ENCODE measurements around the gene STXBP6.

STXBP6 gene

DNA sequence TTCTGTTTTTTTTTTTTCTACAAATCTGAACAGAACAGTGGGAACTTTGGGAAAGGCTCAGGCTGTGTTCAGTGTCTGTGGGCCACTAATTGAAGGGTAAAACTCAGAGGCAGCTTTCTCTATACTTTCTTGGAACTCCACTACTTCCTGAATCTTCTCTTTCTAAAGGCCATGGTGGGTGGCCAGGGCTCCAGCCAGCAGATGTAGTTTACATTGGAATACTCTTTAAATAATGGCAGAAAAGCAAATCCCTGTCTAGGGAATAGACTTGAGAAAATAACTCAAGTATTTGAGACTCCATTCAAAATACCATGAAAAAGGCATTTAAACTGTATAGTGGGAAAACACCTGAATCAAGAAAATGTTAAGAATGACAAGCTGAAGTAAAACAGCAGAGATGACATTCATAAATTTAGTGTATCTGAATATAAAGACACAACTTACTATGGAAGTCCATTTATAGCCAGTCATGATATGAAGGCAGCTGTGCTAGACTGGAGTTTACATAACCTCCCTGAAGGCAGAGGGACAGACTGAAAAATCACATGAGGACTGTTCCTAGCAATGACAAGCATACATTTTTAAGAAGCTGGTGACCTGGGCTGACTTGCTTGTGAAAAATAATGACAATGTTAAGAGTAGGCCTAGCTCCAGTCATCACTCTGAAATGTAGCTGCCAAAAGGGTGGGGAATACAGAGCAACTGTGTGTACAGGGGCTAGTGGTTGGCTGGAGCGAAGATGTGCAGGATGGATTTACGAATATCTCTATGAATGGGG lies 168.6 kb downstream of the STXBP6 start:
- H3K4me3 ChIP-seq (ENCODE audit: severe bottlenecking) = no peak overlapping the region
- TF ChIP-seq, protein P1, sequence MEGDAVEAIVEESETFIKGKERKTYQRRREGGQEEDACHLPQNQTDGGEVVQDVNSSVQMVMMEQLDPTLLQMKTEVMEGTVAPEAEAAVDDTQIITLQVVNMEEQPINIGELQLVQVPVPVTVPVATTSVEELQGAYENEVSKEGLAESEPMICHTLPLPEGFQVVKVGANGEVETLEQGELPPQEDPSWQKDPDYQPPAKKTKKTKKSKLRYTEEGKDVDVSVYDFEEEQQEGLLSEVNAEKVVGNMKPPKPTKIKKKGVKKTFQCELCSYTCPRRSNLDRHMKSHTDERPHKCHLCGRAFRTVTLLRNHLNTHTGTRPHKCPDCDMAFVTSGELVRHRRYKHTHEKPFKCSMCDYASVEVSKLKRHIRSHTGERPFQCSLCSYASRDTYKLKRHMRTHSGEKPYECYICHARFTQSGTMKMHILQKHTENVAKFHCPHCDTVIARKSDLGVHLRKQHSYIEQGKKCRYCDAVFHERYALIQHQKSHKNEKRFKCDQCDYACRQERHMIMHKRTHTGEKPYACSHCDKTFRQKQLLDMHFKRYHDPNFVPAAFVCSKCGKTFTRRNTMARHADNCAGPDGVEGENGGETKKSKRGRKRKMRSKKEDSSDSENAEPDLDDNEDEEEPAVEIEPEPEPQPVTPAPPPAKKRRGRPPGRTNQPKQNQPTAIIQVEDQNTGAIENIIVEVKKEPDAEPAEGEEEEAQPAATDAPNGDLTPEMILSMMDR (IDR thresholded peaks at IDR 0.05; ENCODE audit: poor library complexity, severe bottlenecking) = no peak
- H3K27ac ChIP-seq (ENCODE audit: poor library complexity, severe bottlenecking) = no peak overlapping the region
- H3K36me3 ChIP-seq (ENCODE audit: low read depth) = no peaks in the 10 kb centered on the region
- H3K4me1 ChIP-seq (ENCODE audit: insufficient read depth, poor library complexity, severe bottlenecking) = no peaks in the 10 kb centered on the region
- ATAC-seq (ENCODE audit: low read depth) = no peak
- H3K9me3 ChIP-seq (ENCODE audit: severe bottlenecking) = no peaks in the 10 kb centered on the region
- DNase-seq (ENCODE audit: low spot score) = no peak
- peaks cover 9% of the 10 kb centered on the region for H3K27me3 ChIP-seq (ENCODE audit: insufficient read depth, poor library complexity, severe bottlenecking)

DNA sequence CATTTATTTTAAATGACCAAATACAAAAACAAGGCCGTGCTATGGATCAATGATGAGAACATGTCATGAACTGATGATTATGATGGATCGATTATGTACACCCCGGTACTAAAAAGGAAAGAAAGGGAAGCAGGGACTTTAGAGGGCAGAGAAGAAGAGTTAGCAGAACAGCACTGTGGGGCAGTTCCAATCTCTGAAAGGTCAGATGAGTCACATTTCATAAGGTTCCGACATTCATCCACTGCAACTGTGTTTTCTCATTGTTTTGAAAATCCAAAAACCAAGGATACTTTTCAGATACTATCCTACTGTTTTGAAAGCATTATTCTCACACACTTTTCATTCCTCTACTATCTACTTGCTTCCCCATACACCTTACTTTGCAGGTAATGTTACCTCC lies 169.3 kb downstream of the STXBP6 start:
- no peak for ATAC-seq (ENCODE audit: low read depth)
- Histone ChIP-seq H3K4me3 (ENCODE audit: severe bottlenecking) (no peak overlapping the region), H3K4me1 (ENCODE audit: insufficient read depth, poor library complexity, severe bottlenecking) (no peaks in the 10 kb centered on the region)

DNA sequence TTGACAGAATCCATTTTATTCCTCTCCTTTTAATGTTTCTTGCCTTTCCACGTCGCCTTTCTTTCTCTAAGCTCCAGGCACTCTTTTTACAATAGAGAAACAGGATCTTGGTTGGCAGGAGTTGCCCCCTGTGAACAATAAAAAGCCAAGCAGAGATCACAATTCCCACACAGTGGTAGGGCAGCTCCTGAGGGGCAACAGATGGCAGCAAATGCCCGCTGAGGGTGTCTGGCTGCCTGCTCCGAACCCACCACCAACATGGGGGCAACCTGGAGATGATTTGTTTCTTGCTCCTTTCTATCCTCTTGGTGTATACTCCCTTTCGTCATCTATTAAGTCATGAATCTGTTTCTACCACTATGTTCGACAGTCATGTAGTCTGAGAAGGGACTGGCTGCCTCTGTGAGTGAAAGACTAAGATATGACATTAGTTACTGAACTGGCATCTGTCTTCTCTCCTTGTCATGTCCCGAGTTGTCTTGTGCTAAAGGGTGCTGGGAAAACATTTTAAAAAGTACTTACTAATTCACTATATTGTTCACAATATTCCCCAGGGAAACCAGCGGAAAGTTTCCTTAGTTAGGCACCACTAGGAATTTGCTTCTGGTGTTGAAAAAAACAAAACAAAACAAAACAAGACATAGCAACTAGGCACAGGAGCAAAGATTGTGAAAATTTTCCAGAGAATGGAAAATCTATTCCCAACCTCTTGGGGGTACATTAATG lies 170.1 kb downstream of the STXBP6 start:
- TF ChIP-seq, protein P1 (IDR thresholded peaks at IDR 0.05; ENCODE audit: poor library complexity, severe bottlenecking) = no peak
- Histone ChIP-seq H3K4me1 (ENCODE audit: insufficient read depth, poor library complexity, severe bottlenecking) (no peaks in the 10 kb centered on the region), H3K4me3 (ENCODE audit: severe bottlenecking) (no peak overlapping the region), H3K27ac (ENCODE audit: poor library complexity, severe bottlenecking) (no peak overlapping the region), H3K36me3 (ENCODE audit: low read depth) (no peaks in the 10 kb centered on the region), H3K27me3 (ENCODE audit: insufficient read depth, poor library complexity, severe bottlenecking) (peaks cover 9% of the 10 kb centered on the region), H3K9me3 (ENCODE audit: severe bottlenecking) (no peaks in the 10 kb centered on the region)
- DNase-seq (ENCODE audit: low spot score) (no peak), ATAC-seq (ENCODE audit: low read depth) (no peak)

More for the DNA sequence above, 169.3 kb downstream of the STXBP6 start:
- DNase-seq (ENCODE audit: low spot score) = no peak
- TF ChIP-seq, protein P1 (IDR thresholded peaks at IDR 0.05; ENCODE audit: poor library complexity, severe bottlenecking) = no peak
- H3K27me3 ChIP-seq (ENCODE audit: insufficient read depth, poor library complexity, severe bottlenecking) = peaks cover 9% of the 10 kb centered on the region
- no peaks in the 10 kb centered on the region for H3K9me3 ChIP-seq (ENCODE audit: severe bottlenecking)
- no peak overlapping the region for H3K27ac ChIP-seq (ENCODE audit: poor library complexity, severe bottlenecking)
- H3K36me3 ChIP-seq (ENCODE audit: low read depth) = no peaks in the 10 kb centered on the region

DNA sequence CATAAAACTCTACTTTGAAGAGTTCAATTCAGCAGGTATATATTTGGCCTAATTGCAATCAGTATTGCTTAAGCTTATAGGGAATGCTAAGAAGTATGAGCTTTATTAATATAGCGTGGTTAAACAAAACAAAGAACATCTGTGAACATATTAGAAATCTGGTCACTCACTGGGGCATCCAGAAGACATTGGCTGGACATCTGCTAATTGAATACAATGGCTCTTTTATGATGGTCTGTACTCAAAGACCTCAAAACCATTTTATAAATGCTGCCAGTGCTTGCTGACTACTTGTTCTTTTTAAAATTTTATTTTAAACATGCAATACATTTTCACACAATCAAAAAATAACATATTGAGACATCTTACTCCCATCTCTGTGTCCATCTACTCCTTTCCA lies 173.0 kb downstream of the STXBP6 start:
- TF ChIP-seq, protein P1 (IDR thresholded peaks at IDR 0.05; ENCODE audit: poor library complexity, severe bottlenecking) = no peak
- H3K36me3 ChIP-seq (ENCODE audit: low read depth) = no peaks in the 10 kb centered on the region
- no peak for DNase-seq (ENCODE audit: low spot score)
- no peaks in the 10 kb centered on the region for H3K4me1 ChIP-seq (ENCODE audit: insufficient read depth, poor library complexity, severe bottlenecking)
- no peak overlapping the region for H3K4me3 ChIP-seq (ENCODE audit: severe bottlenecking)
- ATAC-seq (ENCODE audit: low read depth) = no peak
- H3K27me3 ChIP-seq (ENCODE audit: insufficient read depth, poor library complexity, severe bottlenecking) = peaks cover 4% of the 10 kb centered on the region
- no peaks in the 10 kb centered on the region for H3K9me3 ChIP-seq (ENCODE audit: severe bottlenecking)
- H3K27ac ChIP-seq (ENCODE audit: poor library complexity, severe bottlenecking) = no peak overlapping the region
